Uterus (tissue), 4 donors: ENCODE results near the gene BTBD9. TPM values are rescaled to one million over a fixed set of nuclear protein-coding genes. Genes with fewer than 3 reads are reported as not detected.

Experiments
- DNase-seq, 2 donors: peaks; one replicate each; pipeline ENCODE4 v3.0.0-alpha.2; 2019 to 2020
- H3K27ac ChIP-seq, 2 donors: fragments of 200-600 bp; sonication (generic); 1 replicate in 1 of 2; 2 replicates in 1 of 2; pipeline ENCODE4 v1.5.1; 2016 to 2018
- H3K27me3 ChIP-seq, 2 donors: fragments of 200-600 bp; sonication (generic); one replicate each; pipeline ENCODE4 v1.5.1; 2018 to 2019; ENCODE audit warnings: control low read depth in 1 of 2
- H3K36me3 ChIP-seq, 2 donors: fragments of 200-600 bp; sonication (generic); one replicate each; pipeline ENCODE4 v1.5.1; 2019; ENCODE audit warnings: control low read depth in 1 of 2
- H3K4me1 ChIP-seq, 2 donors: fragments of 200-600 bp; sonication (generic); one replicate each; pipeline ENCODE4 v1.5.1; 2018 to 2019; ENCODE audit warnings: control low read depth in 1 of 2
- H3K4me3 ChIP-seq, 2 donors: fragments of 200-600 bp; sonication (generic); 1 replicate in 1 of 2; 2 replicates in 1 of 2; pipeline ENCODE4 v1.5.1; 2018 to 2019; ENCODE audit warnings: mild to moderate bottlenecking in 1 of 2
- H3K9me3 ChIP-seq, 2 donors: fragments of 200-600 bp; sonication (generic); one replicate each; pipeline ENCODE4 v1.5.1; 2019; ENCODE audit warnings: control low read depth in 1 of 2
- POLR2A ChIP-seq, 2 donors: fragments of 450-650 bp; IDR thresholded peaks; one replicate each; pipeline ENCODE4 v1.6.1; 2016; ENCODE audit warnings: antibody characterized with exemption in 2 of 2, mild to moderate bottlenecking in 1 of 2, moderate library complexity in 1 of 2
- intact Hi-C: fragments of 100-400 bp; cut with DNase I; formaldehyde crosslinking; loops from one replicate; pipeline ENCODE4 v1.15.1; 2023; ENCODE audit warnings: low total_unique reads
- total RNA-seq, 4 donors: library from RNA; depleted of rRNA in 3 of 4; stranded (reverse); fragments of >200 nt in 3 of 4; gene quantifications; one replicate each; pipeline versions ENCODE4 v1.1.0 to v1.2.4, GENCODE V29; 2014 to 2023
- TF ChIP-seq, protein P1 (sequence below), 4 experiments: fragments of 200-600 bp in 2 of 4; fragments of 450-650 bp in 2 of 4; sonication (generic) in 2 of 4; IDR thresholded peaks; one replicate each; pipeline ENCODE4 v1.5.1; 2016 to 2019; ENCODE audit warnings: antibody characterized with exemption in 4 of 4, mild to moderate bottlenecking in 2 of 4, moderate library complexity in 1 of 4
- donor health status: DM: yes; HTN: yes; CAD: no.

BTBD9 gene
- total RNA-seq, 4 donors from 2014 or later, result 10.3 to 50.3 (median 34.4) TPM

DNA sequence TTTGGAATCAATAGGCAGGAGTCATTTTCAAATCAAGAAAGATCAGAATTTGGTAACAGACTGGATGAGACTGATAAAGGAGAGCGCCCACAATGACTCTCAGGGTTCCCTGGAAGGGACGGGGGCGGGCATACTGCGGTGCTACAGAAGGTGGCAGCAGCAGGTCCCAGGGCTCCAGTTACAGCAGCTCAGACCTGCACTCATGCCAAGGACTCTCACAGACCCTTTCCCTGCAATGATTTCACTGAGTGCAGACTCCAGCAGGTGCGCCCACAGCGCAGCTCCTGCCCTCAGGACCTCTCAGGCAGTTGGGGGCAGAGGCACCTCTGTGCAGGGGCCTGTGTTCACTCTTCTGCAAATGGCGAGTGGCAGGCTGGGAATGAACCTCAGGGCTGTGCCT, 460.4 kb downstream of the BTBD9 start:
- intact Hi-C loops, result no loop called here
- no peaks in the 10 kb centered on the region for H3K27me3 ChIP-seq
- no peak for DNase-seq

DNA sequence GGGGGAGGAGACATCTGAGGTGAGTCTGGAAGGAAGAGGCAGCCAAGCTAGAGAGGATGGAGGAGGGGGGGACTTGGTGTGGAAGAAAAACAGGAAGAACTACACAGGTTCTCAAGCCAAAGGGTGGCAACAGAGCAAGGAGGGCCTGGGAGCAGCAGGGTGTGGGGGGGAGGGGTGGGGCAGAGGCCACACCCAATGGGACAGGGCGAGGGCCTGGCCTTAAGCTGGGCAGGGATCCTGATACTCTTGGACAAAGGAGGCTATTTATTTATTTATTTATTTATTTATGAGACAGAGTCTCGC, 461.2 kb downstream of the BTBD9 start:
- Histone ChIP-seq H3K36me3 (no peaks in the 10 kb centered on the region), H3K4me1 (no peaks in the 10 kb centered on the region), H3K27me3 (no peaks in the 10 kb centered on the region), H3K9me3 (no peaks in the 10 kb centered on the region), H3K4me3 (no peak overlapping the region), H3K27ac (no peak overlapping the region)
- no peak for DNase-seq
- intact Hi-C loops, result no loop called here
- TF ChIP-seq POLR2A (IDR thresholded peaks at IDR 0.05), result no peak
- TF ChIP-seq, protein P1, sequence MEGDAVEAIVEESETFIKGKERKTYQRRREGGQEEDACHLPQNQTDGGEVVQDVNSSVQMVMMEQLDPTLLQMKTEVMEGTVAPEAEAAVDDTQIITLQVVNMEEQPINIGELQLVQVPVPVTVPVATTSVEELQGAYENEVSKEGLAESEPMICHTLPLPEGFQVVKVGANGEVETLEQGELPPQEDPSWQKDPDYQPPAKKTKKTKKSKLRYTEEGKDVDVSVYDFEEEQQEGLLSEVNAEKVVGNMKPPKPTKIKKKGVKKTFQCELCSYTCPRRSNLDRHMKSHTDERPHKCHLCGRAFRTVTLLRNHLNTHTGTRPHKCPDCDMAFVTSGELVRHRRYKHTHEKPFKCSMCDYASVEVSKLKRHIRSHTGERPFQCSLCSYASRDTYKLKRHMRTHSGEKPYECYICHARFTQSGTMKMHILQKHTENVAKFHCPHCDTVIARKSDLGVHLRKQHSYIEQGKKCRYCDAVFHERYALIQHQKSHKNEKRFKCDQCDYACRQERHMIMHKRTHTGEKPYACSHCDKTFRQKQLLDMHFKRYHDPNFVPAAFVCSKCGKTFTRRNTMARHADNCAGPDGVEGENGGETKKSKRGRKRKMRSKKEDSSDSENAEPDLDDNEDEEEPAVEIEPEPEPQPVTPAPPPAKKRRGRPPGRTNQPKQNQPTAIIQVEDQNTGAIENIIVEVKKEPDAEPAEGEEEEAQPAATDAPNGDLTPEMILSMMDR (IDR thresholded peaks at IDR 0.05), result no peak

More for the DNA sequence above, 460.4 kb downstream of the BTBD9 start:
- no peaks in the 10 kb centered on the region for H3K9me3 ChIP-seq
- no peak overlapping the region for H3K27ac ChIP-seq
- no peak for TF ChIP-seq POLR2A (IDR thresholded peaks at IDR 0.05)
- no peak overlapping the region for H3K4me3 ChIP-seq
- H3K4me1 ChIP-seq, result no peaks in the 10 kb centered on the region
- H3K36me3 ChIP-seq, result no peaks in the 10 kb centered on the region

DNA sequence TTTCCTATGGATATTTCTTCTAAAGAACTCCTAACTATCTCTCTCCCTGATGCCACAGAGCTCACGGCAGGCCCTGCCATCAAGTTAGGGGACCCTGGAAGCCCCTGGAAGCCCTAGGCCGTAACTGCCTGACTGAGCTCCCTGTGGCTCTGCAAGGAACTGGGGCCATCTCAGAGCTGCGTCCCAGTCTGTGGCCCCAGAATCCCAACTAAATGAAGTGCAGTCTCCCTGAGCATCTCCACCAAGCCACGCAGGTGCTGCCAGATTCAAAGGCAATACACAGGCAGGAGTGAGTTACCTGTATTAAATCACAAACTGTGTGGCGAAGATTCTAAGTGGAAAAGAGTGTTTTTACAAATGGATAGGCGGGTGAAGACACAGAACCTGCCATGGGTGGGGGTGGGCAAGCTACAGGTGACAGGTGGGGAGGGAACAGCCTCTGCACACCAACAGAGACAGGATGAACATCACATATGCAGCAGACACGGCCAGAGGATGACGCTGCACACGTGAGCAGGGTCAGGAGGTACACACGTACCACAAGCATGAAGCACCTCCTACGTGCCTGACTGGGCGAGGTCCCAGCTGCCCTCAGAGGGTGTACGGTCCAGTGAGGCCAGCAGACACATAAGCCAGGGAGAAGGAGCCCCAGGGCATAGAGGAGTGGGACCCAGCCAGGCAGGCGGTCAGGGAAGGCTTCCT, 461.7 kb downstream of the BTBD9 start:
- DNase-seq, result no peak
- Histone ChIP-seq H3K36me3 (no peaks in the 10 kb centered on the region), H3K4me3 (no peak overlapping the region), H3K9me3 (no peaks in the 10 kb centered on the region), H3K27me3 (no peaks in the 10 kb centered on the region), H3K27ac (no peak overlapping the region), H3K4me1 (no peaks in the 10 kb centered on the region)
- intact Hi-C loops, result no loop called here
- TF ChIP-seq, protein P1 (IDR thresholded peaks at IDR 0.05), result no peak
- no peak for TF ChIP-seq POLR2A (IDR thresholded peaks at IDR 0.05)

DNA sequence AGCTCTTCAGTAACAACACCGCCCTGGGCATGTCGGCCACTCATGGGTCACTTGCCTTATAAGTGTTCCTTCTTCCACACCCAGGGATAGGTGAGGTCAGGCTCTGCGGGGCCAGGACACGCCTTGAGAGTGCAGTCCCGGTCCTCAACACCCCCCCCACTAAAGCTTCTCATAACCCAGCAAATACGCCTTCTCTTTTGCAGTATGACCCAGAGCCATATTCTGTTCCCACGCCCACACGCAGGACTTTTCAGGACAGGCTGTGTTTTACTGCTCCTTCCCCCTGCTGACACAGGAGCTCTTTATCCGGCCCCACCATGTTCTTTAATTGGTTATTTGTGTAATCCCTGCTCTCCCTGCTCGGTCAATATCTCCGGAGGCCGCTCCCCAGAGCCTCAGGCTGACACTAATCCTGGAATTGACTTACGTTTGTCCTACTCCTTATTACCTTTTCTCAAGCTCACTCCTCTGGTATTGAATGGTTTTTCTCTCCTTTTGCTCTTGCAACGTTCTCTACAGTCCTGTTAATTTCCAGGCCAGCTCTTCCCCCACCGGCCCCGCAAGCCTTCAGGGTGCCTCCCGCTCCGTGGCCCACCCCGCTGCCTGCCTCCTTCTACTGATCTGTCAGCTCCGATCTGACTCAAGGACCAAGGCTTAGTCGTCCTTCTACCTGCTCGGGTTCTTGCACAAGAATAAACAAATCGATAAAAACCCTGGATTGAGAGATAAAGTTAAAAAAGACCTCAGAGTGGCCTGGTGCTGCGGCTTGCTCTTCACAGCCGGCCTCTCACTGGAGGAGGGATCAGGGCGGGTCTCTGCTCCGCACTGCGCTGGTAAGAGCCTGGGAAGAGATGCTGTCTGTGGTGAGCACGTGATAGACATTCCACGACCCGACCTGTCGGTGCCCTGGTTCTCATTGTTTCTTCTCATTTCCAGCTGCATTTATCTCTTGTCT, 462.7 kb downstream of the BTBD9 start:
- TF ChIP-seq, protein P1 (IDR thresholded peaks at IDR 0.05), result no peak
- TF ChIP-seq POLR2A (IDR thresholded peaks at IDR 0.05), result no peak
- intact Hi-C loops, result no loop called here
- DNase-seq, result no peak

DNA sequence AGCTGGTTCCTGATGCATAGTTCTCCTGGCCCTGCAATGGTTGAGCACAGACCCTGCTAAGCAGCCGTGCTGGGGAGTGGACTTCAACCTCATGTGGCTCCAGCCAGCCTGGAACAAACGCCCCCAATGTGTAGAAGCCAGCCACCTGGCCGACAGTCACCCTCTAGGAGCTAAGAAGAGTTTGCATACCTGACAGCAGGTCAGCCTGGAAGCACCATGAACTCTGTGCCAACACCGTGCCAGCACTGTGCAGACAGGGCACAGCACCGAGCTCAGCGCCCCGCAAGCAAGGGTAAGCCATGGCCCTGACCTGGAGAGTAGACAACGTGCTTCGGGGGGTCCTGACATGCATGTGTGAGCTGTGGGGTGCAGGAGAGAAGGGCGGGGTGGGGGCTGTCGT, 463.9 kb downstream of the BTBD9 start:
- Histone ChIP-seq H3K9me3 (no peaks in the 10 kb centered on the region), H3K36me3 (no peaks in the 10 kb centered on the region), H3K27me3 (no peaks in the 10 kb centered on the region), H3K27ac (no peak overlapping the region), H3K4me1 (no peaks in the 10 kb centered on the region), H3K4me3 (no peak overlapping the region)
- no peak for DNase-seq
- intact Hi-C loops, result no loop called here
- no peak for TF ChIP-seq POLR2A (IDR thresholded peaks at IDR 0.05)
- TF ChIP-seq, protein P1 (IDR thresholded peaks at IDR 0.05), result no peak

More for the DNA sequence above, 462.7 kb downstream of the BTBD9 start:
- H3K27ac ChIP-seq, result peak overlapping the region in 1 of 2 donors; percentile 45
- H3K4me3 ChIP-seq, result no peak overlapping the region
- no peaks in the 10 kb centered on the region for H3K9me3 ChIP-seq
- H3K36me3 ChIP-seq, result no peaks in the 10 kb centered on the region
- H3K27me3 ChIP-seq, result no peaks in the 10 kb centered on the region
- no peaks in the 10 kb centered on the region for H3K4me1 ChIP-seq
